Fibroblast of the aortic adventitia (primary cell): Measurements from ENCODE around the gene ABCA4. TPM values are rescaled to one million over a fixed set of nuclear protein-coding genes. Genes with fewer than 3 reads are reported as not detected.

Source experiments
- DNase-seq: peaks from one replicate; pipeline ENCODE4 v3.0.0-alpha.2; 2010; ENCODE audit warnings: low read depth
- H3K4me3 ChIP-seq: 2 replicates; pipeline ENCODE4 v1.5.1; 2011; ENCODE audit warnings: low read depth, mild to moderate bottlenecking, control low read depth, low read length, moderate library complexity
- total RNA-seq: library from RNA; depleted of rRNA; stranded (reverse); fragments of >200 nt; gene quantifications from 2 replicates; pipeline ENCODE4 v1.2.3, GENCODE V29; 2012; ENCODE audit warnings: low replicate concordance
- TF ChIP-seq, protein P1 (sequence below): IDR thresholded peaks from 2 replicates; pipeline ENCODE4 v1.5.1; 2011; ENCODE audit warnings: mild to moderate bottlenecking, low read length, control low read depth, inconsistent platforms; ENCODE audit not compliant: insufficient read depth

ABCA4 gene
- total RNA-seq, 1 donor: 0.09 TPM

DNA sequence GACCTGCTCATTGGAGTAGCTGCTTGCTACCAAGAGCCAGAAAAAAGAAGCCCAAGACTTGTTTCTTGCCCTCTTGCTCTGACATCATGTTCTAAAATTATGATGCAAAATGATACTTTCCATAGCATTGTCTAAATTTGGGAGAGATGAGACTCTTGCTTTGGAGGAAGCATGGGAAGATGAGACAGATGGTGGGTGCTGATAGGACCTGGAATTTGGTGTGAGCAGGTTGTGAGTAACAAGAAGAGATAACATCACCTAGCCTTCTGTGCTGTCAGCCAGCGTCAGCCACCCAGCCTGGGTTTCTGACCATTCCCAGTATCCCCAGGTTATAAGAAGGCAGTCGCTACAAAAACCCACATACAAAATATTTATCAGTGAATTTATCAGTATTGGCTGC lies 144.7 kb downstream of the ABCA4 start:
- no peak overlapping the region for H3K4me3 ChIP-seq
- no peak for DNase-seq

DNA sequence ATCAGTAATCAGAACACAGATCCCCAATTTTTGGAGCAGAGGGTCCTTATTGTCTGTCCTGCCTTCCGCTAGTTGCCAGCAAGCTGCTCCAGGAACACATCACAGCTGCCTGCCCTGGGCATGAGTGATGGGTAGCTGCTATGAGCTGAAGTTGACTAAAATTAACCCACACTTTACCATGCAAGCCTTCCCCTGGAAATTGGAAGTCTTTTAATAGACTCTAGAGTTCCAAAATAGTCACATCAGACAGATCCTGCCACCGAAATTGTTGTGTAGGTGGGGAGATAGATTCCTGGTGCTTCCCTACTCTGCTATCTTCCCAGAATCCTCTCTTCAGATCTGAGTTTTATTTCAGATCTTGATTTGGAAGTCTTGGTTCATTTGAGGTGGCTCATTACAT lies 148.6 kb downstream of the ABCA4 start:
- TF ChIP-seq, protein P1, sequence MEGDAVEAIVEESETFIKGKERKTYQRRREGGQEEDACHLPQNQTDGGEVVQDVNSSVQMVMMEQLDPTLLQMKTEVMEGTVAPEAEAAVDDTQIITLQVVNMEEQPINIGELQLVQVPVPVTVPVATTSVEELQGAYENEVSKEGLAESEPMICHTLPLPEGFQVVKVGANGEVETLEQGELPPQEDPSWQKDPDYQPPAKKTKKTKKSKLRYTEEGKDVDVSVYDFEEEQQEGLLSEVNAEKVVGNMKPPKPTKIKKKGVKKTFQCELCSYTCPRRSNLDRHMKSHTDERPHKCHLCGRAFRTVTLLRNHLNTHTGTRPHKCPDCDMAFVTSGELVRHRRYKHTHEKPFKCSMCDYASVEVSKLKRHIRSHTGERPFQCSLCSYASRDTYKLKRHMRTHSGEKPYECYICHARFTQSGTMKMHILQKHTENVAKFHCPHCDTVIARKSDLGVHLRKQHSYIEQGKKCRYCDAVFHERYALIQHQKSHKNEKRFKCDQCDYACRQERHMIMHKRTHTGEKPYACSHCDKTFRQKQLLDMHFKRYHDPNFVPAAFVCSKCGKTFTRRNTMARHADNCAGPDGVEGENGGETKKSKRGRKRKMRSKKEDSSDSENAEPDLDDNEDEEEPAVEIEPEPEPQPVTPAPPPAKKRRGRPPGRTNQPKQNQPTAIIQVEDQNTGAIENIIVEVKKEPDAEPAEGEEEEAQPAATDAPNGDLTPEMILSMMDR: no peak
- no peak overlapping the region for H3K4me3 ChIP-seq
- DNase-seq: no peak

More for the DNA sequence above, 144.7 kb downstream of the ABCA4 start:
- TF ChIP-seq, protein P1: no peak

DNA sequence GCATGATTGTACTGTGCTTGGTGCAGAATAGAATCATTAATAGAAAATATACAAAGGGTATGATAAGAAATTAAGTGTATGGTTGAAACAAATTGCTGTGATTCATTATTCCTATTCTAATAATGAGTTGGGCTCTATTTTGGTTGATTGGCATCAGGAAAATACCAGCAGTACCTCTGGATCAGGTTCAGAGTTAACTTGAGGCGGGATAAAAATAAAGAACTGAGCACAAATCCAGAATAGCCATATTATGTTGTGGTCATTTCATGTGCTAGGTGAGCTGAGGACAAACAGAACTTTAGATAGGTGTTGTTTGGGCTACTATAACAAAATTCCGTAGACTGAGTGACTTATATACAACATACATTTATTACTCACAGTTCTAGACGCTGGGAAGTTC lies 151.1 kb downstream of the ABCA4 start:
- no peak for DNase-seq
- no peak overlapping the region for H3K4me3 ChIP-seq
- TF ChIP-seq, protein P1: no peak

DNA sequence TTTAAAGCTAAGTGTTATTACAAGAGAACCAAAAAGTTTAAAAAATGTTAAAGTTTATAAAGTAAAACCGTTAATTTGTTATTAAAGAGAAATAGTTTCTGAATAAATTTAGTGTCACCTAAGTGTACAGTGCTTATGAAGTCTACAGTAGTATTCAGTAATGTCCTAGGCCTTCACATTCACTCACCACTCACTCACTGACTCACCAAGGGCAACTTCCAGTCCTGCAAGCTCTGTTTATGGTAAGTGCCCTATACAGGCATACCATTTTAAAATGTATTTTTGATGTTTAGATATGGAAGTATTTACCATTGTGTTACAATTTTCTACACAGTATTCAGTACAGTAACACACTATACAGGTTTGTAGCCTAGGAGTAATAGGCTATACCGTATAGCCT lies 151.6 kb downstream of the ABCA4 start:
- no peak overlapping the region for H3K4me3 ChIP-seq
- TF ChIP-seq, protein P1: no peak
- no peak for DNase-seq

DNA sequence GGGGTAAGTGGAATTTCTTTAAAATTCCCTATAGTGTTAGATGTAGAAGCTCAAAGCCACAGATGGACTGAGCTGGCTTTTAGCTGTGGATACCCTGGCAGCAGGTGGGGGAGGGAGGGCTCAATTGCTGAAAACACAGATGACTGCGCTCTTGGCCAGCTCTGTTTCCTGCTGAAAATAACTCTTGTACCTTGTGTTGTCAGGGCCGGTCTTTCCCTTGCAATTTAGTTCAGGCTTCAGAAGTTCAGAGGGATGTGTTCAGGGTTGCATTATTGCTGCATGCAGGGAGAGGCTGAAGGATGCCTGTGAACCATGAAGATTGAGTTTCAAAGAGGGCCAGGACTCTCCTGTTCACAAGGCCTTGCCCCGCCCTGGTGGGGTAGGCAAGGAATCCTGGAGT lies 153.6 kb downstream of the ABCA4 start:
- H3K4me3 ChIP-seq: no peak overlapping the region
- DNase-seq: peak; percentile 29
- TF ChIP-seq, protein P1: no peak

DNA sequence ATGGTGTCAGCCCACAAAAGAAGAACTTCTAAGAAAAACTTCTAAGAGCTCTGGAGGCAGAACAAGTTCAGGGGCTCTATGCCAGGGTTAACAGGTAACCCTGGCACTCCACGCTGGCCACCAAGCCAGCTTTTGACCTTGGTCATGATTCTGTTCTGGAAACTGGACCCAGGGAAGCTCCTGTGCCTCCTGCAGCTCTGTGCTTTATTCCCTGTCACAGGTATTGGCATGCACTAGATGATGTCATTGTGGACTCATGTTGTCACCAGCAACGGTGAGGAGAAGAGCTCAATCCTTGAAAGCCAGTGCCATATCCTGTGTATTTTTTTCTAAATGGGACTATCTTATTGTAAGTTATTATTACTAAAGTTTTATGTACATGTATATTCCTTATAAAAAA lies 155.1 kb downstream of the ABCA4 start:
- no peak for DNase-seq
- TF ChIP-seq, protein P1: no peak

DNA sequence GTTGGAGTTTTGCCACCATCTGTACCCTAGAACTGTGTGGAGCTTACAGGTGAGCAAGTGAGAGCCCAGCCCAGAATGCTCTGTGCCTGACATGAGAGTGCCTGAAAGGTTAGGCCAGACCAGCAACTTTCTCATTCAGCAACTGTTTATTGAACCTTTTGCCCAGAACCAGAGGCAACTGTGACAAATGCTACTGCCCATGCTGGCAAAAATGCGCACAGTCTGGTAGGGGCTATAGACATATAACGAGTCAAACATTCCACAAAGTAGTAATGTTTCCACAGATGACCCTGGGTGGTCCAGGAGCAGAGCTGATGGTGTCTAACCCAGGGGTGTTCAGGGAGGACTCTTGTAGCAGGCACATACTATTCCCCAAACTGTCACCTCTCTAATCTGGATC lies 155.7 kb downstream of the ABCA4 start:
- no peak for DNase-seq
- TF ChIP-seq, protein P1: no peak

More for the DNA sequence above, 155.1 kb downstream of the ABCA4 start:
- H3K4me3 ChIP-seq: no peak overlapping the region

More for the DNA sequence above, 155.7 kb downstream of the ABCA4 start:
- H3K4me3 ChIP-seq: no peak overlapping the region
